HG03575 (cell line): ENCODE data around the gene IZUMO1.

Experiments
- ATAC-seq: cut with Tn5 transposase; IDR thresholded peaks from one replicate; pipeline ENCODE4 v1.9.1; 2021; ENCODE audit not compliant: unreplicated experiment, insufficient number of reproducible peaks, low FRiP score; ENCODE audit errors: extremely low read depth

IZUMO1 gene

GRCh38 chr19:48740164-48740972 is 6.3 kb downstream of the IZUMO1 start, which contains the start of gene RASIP1:
RASIP1 (minus strand) TSS chr19:48740610; CDS start chr19:48740282, 328 bp downstream.
- no peak for ATAC-seq

- no peak for ATAC-seq
These were observed 7.1 kb downstream of the IZUMO1 start for GRCh38 chr19:48739404-48740163.

- ATAC-seq: no peak
These were observed 7.9 kb downstream of the IZUMO1 start for GRCh38 chr19:48738557-48739403.

- no peak for ATAC-seq
These were observed 9.2 kb downstream of the IZUMO1 start for GRCh38 chr19:48737360-48737998.

- ATAC-seq: no peak
These were observed 11.6 kb downstream of the IZUMO1 start for GRCh38 chr19:48735031-48735615.

- ATAC-seq: no peak
These were observed 12.1 kb downstream of the IZUMO1 start for GRCh38 chr19:48734625-48735024.

- ATAC-seq: no peak
These were observed 15.3 kb downstream of the IZUMO1 start for GRCh38 chr19:48731452-48731851.

GRCh38 chr19:48728911-48729664 is 17.6 kb downstream of the IZUMO1 start:
- no peak for ATAC-seq

GRCh38 chr19:48726556-48726955 is 20.2 kb downstream of the IZUMO1 start:
- ATAC-seq: no peak

- no peak for ATAC-seq
These were observed 21.6 kb downstream of the IZUMO1 start for GRCh38 chr19:48724796-48725753.

- no peak for ATAC-seq
These were observed 24.5 kb downstream of the IZUMO1 start for GRCh38 chr19:48722196-48722708.

- ATAC-seq: peak; percentile 55
These were observed 26.0 kb downstream of the IZUMO1 start for GRCh38 chr19:48720613-48721296.

- ATAC-seq: no peak
These were observed 26.5 kb downstream of the IZUMO1 start for GRCh38 chr19:48720251-48720612.

- ATAC-seq: no peak
These were observed 27.2 kb downstream of the IZUMO1 start, which contains the start of gene MAMSTR for GRCh38 chr19:48719263-48720171. MAMSTR (minus strand) TSS chr19:48719725; CDS start chr19:48719031, 694 bp downstream.

GRCh38 chr19:48718711-48719231 is 27.9 kb downstream of the IZUMO1 start:
- no peak for ATAC-seq
